ENCODE measurements around the gene ZDHHC14.
A peak's percentile ranks its signal among the peaks of the same experiment; 100 is the strongest.
"Not testable (repeated sequence)": the region's sequence is repeated elsewhere in the genome, so short reads cannot be mapped to it uniquely, and the experiment has no call there.

The ZDHHC14 gene

GRCh38 chr6:157443066-157443800 is 62.2 kb downstream of the ZDHHC14 start:
- DNase-seq (ENCODE audit: low read depth in 2 of 2) = no peak

- no peak for DNase-seq (ENCODE audit: low read depth in 2 of 2)
Observed at GRCh38 chr6:157445277-157446009, 64.5 kb downstream of the ZDHHC14 start.

GRCh38 chr6:157447735-157448134 is 66.7 kb downstream of the ZDHHC14 start:
- DNase-seq (ENCODE audit: low read depth in 2 of 2) = no peak

GRCh38 chr6:157449610-157450009 is 68.6 kb downstream of the ZDHHC14 start:
- DNase-seq (ENCODE audit: low read depth in 2 of 2) = no peak

GRCh38 chr6:157450931-157451742 is 70.1 kb downstream of the ZDHHC14 start:
- DNase-seq (ENCODE audit: low read depth in 2 of 2) = no peak

- no peak for DNase-seq (ENCODE audit: low read depth in 2 of 2)
Observed at GRCh38 chr6:157452096-157452495, 71.1 kb downstream of the ZDHHC14 start.

- DNase-seq (ENCODE audit: low read depth in 2 of 2) = no peak
Observed at GRCh38 chr6:157453131-157453530, 72.1 kb downstream of the ZDHHC14 start.

- no peak for DNase-seq (ENCODE audit: low read depth in 2 of 2)
Observed at GRCh38 chr6:157453978-157454377, 73.0 kb downstream of the ZDHHC14 start.

GRCh38 chr6:157454762-157455714 is 74.0 kb downstream of the ZDHHC14 start:
- no peak for DNase-seq (ENCODE audit: low read depth in 2 of 2)

- no peak for DNase-seq (ENCODE audit: low read depth in 2 of 2)
Observed at GRCh38 chr6:157455731-157456523, 74.9 kb downstream of the ZDHHC14 start.

GRCh38 chr6:157456524-157456829 is 75.5 kb downstream of the ZDHHC14 start:
- DNase-seq (ENCODE audit: low read depth in 2 of 2) = no peak

- DNase-seq (ENCODE audit: low read depth in 2 of 2) = no peak
Observed at GRCh38 chr6:157457787-157458186, 76.8 kb downstream of the ZDHHC14 start.

GRCh38 chr6:157459327-157459726 is 78.3 kb downstream of the ZDHHC14 start:
- DNase-seq (ENCODE audit: low read depth in 2 of 2) = no peak

- DNase-seq (ENCODE audit: low read depth in 2 of 2) = no peak
Observed at GRCh38 chr6:157460182-157460999, 79.4 kb downstream of the ZDHHC14 start.

GRCh38 chr6:157461000-157461915 is 80.3 kb downstream of the ZDHHC14 start:
- peak; percentile 5 to 10 for DNase-seq (ENCODE audit: low read depth in 2 of 2)

- no peak for DNase-seq (ENCODE audit: low read depth in 2 of 2)
Observed at GRCh38 chr6:157462956-157463742, 82.2 kb downstream of the ZDHHC14 start.

GRCh38 chr6:157463743-157464135 is 82.7 kb downstream of the ZDHHC14 start:
- not testable (repeated sequence) for DNase-seq (ENCODE audit: low read depth in 2 of 2)

Measured in stimulated activated CD8-positive, alpha-beta memory T cell treated with anti-CD3 and anti-CD28 coated beads, Interleukin-7, amount 100 ng/mL, for 4 hours (primary cell).